GM18867 (cell line): ENCODE measurements around the gene TFAM.
"Not testable (repeated sequence)": the region's sequence is repeated elsewhere in the genome, so short reads cannot be mapped to it uniquely, and the experiment has no call there.

Experiments
- ATAC-seq: cut with Tn5 transposase; IDR thresholded peaks from one replicate; pipeline ENCODE4 v1.9.1; 2021; ENCODE audit warnings: mild to moderate bottlenecking, moderate library complexity; ENCODE audit not compliant: unreplicated experiment

Gene TFAM

DNA sequence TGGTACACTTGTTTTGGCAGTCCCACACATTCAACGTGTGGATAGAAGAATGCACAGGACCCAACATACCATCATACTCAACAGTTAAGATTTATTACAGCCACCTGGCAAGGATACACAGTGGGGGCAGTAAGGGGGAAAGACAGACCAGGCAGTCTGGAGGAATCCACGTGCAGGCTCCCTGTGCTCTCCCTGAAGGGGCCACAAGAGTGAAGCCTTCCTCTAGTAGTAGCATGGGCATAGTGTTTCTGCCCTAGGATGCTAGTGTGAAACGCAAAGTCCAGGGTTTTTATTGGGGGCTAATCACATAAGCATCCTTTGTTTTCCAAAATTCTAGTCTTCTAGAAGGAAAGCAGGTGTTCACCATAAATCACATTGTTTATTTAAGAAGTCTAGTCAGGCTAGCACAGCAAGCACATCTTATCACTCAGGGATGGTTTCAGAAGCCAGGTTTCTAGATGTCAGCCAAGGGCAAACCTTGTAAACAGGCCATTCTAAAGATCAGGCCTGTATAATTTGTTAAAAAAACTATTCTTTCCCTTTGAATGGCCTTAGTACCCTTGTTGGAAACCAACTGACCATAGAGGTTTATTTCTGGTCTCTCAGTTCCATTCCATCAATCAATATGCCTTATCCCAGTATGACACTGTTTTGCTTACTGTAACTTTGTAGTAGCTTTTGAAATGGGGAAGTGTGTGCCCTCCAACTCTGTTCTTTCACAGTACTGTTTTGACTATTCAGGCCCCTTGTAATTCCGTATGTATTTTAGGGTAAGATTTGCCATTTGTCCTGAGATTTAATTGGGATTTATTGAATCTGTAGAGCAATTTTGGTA, 12.4 kb upstream of the TFAM start:
- ATAC-seq, result peak; percentile 83

DNA sequence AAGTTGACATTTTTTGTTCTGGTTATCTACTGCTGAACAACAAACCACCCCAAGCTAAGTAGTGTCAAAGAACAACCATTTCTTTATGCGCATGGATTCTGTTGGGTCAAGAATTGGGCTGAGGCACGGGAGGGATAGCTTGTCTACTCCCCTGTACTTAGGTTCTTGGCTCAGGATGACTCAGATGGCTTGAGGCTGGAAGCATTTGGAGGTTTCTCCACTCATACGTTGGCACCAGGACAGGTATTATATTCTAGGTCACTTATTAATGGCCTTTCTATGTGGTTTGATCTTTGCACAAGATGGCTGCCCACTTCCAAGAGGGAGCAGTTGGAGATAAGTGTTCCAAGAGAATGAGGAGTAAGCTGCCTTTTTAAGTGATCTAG, 11.8 kb upstream of the TFAM start:
- ATAC-seq, result peak; percentile 20

DNA sequence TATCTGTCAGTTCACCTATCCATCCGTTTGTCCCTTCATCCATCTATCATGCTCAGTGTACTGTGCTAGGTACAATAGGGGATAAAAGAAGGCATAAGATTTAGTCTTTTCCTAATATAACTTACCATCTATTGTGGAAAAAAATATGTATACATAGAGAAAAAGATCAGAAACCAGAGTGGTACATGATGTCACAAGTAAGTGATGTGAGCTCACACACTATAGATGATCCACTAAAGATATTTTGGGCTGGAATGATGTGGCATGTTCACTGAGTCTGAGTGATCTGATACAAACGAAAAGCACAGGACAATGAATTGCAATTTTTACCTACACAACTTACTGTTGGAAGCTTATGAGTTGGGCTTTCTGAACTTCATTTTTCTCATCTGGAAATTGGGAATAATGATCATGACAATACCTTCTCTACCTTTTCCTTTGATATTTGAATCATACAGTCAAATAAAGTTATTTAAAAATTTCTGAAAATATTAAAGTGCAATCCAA, 2.7 kb upstream of the TFAM start:
- no peak for ATAC-seq

DNA sequence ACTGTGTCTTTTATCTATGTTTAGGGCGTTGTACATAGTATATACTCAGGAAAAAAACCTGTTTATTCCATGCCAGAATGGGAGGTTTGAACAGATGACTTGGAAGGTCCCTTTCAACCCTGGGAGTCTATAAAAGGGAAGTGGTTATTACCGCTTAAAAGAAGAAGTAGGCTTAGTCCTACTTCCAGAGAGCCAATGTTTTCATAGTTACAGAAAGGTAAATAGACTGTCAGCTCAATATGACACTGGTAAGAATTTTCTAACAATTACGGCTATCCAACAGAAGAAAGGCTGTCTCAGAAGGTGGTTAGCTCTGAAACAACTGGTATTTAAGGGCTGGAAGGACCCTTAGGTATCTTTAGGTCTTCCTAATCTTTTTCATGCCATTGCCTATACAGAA, 1.1 kb upstream of the TFAM start:
- ATAC-seq, result peak; percentile 71

DNA sequence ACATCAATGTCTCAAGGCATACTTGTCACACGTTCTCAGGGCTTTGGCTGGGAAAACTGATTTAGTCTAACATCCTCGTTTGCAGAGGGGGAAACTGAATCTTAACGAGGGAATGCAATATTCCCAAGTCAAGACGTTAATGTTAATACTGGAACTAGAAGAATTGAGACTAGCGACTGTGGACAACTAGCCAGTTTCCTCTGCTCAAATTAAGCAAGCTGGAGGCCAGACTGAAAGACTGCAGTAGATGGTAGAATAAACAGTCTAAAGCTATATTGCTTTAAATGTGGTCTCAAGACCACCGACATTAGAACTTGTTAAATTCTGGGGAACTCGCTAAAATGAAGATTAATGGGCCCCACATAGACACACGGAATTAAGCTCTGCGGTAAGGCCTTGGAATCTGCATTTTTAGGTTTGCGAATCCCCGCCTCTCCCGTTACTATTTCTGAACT, 639 bp upstream of the TFAM start:
- ATAC-seq, result peak; percentile 3

DNA sequence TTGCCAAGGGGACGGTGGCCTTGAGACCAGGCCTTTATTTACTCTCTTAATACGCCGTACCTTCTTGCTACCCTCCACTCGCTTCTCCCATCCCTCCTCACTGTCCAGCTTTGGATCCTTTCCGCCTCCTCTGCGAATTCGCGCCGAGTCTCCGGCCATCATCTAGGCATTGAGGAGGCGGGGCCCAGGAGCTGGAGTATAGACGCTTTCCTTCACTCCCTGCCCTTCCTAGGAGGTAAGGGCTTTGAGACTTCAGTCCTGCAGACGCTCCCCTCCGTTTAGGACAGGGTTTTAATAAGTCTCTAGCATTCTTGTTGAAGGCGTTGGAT, 538 bp downstream of the TFAM start:
- ATAC-seq, result no peak

DNA sequence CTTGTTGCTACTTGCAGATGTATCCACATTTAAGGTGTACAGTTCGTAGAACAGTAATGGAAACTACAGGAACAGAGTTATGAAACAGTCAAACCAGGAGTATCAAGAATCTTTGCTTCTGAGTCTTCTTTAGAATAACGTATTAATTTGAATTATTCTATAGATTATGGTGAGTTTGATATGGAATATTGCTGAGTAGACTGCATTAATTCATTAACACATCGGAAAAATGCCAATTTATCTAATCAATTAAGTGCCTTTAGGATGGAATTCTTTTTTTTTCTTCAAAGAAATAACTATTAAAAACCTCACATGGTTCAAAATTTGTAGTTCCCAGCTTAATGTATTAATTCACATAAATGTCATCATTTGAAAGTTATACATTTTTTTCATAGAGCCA, 3.8 kb downstream of the TFAM start:
- ATAC-seq, result no peak

DNA sequence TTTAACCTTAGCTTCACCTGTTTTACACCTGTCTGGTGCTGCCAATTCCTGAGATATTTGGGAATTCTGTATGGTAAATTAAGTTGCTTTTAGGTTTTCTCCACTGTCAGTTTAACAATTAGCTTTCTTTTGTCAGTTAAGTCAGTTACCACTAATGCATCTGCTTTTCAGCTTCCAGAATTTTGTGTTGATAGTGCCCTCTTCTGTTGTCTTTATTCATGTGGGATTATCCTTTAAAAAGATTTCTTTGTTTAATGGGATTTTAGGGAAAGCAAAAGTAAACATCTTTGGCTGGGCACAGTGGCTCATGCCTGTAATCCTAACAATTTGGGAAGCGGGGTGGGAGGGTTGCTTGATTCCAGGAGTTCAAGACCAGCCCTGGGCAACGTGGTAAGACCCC, 8.1 kb downstream of the TFAM start:
- ATAC-seq, result no peak

DNA sequence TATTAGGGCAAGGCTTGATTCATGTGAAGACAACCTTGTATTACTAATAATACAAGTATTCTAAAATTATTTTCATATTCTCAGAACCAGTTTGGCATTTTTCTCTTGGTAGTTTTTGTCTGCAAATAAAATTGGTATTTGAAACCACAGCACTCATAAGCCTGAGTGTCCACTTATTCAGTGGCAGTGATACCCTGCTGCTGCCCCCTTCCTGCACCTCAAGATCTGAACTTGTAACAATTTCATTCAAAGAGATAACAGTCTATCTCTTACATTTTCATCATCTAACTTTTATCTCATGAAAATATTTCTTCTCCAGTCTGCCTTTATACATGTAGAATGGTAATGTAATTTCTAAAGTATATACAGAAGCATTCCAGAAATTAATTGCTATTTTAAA, 9.3 kb downstream of the TFAM start:
- no peak for ATAC-seq

DNA sequence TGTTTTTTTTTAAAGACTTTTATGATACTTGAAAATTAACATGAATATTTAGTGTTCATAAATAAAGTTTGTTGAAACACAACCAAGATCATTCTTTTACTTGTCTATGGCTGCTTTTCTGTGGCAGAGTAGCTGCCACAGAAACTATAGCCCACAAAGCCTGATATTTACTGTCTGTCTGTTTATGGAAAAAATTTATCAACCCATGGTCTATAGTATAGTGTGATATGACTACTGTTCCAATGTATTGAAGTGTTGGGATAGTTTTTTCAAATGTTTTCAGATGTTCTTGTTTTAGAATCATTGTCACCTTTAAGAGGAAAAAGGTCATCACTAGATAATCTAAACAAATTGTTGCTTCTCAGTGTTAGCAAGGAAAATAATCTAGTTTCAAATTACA, 10.8 kb downstream of the TFAM start:
- no peak for ATAC-seq

DNA sequence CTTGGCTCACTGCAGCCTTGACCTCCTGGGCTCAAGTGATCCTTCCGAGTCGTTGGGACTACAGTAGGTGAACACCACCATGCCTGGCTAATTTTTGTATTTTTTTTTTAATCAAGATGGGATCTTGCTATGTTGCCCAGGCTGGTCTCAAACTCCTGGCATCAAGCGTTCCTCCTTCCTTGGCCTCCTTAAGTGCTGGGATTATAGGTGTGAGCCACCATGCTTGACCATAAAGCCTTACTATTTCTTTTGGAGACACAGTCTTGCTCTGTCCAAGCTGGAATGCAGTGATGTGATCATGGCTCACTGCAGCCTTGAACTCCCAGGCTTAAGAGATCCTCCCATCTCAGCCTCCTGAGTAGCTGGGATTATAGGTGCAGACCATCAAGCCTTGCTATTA, 12.6 kb downstream of the TFAM start:
- no peak for ATAC-seq

DNA sequence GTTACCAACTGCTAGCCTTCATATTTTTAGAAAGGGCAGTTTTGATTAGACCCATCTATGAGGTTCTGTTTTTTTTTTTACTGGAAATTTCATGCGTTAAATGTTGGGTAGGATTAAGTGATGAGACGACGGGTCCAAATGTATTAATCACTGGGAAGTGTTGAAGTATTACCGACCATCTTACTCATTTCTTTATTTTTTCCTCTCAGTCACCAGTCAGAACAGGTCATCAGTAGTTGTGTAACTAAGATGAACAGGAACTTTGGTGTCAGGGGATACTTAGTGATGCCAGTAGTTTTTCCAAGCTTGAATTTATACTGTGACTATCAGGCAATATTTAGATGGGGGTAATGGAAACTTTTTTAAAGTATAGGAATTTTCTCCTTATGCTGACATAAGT, 14.2 kb downstream of the TFAM start:
- ATAC-seq, result no peak

DNA sequence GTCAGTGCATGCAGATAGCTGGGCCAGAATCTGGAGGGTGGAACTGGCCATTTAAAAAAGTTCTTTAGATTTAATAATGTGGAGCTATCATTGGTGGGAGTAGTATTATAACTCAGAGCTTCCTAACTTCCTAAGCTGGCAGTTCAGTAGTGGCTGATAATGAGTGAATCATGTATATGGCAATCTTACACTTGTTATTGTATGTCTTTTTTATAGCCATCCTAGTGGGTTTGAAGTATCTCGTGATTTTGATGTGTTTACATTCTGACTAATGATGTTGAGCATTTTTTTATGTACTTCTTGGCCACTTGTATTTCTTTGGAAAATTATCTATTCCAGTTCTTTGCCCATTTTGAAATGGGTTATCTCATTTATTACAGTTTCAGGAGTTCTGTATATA, 15.4 kb downstream of the TFAM start:
- no peak for ATAC-seq

DNA sequence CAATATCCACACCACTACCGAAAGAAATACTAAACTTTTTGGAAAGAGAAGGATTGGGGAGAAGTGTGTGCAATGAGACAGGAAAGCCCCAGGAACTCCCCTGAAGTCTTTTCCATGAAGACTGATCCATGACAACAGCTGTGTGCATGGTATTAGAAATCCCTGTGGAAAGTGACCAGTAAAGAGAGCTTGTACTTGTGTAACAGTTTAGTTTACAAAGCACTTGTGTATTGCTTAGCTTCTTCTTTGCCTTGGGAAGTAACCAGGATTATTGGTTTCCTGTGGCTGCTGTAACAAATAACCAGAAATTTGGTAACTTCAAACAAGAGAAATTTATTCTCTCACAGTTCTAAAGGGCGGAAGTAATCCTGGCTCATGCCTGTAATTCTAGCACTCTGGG, 18.8 kb downstream of the TFAM start:
- no peak for ATAC-seq

DNA sequence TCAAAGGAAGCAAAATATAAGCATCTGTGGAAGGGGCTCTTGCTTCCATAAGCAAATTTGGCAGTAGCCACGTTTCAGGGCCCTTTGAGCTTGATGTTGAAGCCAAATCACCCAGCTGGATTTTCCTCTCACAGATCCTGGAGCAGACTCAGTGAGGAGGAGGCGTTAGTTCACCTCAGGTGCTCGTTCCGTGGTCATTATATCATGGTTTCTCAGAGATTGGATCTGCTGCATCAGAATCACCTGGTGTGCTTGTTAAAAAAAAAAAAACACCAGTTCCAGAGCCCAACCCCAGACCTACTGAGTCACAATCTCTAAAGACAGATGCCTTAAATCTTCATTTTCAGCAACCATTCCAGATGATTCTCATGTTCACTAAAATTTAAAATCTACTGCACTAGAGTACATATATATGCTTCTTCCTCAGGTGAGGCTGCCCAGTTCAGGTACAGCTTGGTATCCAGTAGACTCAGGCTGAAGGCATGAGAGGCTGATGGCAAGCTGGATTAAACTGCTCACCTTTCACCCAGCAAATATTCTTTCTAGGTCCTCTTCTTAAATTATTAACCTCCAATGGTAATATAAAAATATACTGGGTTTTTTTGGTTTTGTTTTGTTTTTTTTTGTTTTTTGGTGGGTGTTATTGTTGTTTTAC, 24.9 kb downstream of the TFAM start:
- no peak for ATAC-seq

DNA sequence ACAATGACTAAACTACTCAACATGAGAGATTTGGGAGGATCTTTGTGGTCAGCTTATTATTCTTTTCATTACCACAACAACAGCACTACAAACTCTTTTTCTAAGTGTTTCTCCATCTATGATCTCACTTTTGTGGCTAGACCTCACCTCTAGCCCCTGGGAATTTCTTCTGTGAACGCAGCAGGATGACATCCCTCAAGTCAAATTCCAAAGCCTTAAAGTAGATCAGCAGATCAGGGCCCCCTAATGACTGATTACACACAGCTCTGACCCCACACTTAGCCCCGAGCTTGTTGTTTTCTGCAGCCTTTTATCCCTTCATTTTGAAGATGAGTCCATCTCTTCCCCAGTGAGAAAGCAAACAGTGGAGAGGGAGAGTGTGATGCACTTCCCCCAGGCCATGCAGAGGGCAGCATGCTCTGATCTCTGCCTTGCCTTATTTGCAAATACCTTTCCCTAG, 27.3 kb downstream of the TFAM start:
- ATAC-seq, result no peak

DNA sequence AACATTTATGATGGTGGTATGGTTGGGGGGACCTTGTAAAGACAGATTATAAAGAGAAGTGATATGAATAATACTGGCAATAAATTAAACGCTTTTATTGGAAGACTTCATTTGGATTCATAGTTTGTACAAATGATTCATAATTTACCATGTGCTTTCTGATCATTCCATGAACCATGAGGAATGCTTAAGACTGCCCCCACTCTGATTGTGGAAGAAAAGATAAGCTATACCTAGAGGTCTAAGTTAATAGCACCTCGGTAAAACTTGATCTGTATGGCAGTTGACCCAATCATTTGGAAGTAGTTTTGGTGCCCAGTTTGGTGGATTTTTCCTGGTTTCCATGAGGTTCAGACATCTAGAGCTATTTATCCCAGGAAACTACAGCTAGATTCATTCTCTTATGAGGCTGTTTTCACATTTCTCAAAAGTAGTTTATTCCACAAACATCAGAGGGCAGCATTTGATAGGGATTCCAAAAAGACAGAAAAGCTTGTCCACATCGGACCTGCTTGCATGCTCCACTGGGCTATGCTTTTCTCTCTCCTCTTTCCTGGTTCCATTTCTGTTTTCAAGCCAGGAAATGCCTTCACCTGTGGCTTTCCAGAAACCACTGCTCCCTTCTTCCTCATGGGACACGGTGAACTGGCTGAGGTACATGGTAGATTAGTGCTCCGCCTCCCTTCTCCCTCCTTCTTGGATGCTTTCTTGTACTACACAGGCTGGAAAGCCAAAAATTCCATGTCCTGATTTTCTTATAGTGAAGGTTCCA, 29.2 kb downstream of the TFAM start:
- no peak for ATAC-seq

DNA sequence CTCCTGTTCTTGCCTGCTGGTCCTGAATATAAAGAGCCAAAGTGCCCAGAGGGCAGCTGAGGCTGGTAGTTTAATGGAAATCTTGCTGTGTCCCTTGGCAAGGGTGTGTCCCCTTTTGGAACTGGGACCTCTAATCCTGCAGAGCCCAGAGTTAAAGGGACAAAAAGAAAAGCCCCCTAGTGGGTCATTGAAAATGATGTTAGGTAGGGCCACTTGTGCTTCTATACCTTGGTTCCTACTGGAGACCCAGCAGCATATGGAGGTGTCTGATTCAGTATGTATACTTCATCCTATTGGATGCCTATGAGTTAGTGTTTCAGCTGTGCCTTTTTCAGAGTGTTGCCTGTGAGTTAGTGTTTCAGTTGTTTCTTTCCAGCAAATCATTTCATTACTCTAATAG, 30.5 kb downstream of the TFAM start:
- ATAC-seq, result no peak

DNA sequence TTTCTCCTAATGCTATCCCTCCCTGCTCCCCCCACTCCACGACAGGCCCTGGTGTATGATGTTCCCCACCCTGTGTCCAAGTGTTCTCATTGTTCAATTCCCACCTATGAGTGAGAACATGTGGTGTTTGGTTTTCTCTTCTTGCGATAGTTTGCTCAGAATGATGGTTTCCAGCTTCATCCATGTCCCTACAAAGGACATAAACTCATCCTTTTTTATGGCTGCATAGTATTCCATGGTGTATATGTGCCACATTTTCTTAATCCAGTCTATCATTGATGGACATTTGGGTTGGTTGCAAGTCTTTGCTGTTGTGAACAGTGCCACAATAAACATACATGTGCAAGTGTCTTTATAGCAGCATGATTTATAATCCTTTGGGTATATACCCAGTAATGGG, 32.7 kb downstream of the TFAM start:
- not testable (repeated sequence) for ATAC-seq

DNA sequence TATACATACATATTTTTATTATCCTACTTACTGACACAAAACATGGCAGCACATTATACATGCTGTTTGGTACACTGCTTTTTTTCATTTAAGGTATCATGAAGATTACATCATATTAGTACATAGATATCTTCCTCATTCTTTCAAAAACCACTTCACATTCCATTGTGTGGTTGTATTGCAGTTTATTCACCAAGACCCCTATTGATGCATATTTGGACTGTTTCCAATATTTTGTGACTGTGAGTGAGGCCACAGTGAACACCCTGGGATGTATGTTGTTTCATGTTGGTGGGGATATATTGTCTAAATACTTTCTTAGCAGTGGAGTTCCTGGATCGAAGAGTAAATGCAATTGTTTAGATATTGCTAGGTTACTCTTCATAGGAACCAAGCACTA, 39.0 kb downstream of the TFAM start:
- no peak for ATAC-seq

DNA sequence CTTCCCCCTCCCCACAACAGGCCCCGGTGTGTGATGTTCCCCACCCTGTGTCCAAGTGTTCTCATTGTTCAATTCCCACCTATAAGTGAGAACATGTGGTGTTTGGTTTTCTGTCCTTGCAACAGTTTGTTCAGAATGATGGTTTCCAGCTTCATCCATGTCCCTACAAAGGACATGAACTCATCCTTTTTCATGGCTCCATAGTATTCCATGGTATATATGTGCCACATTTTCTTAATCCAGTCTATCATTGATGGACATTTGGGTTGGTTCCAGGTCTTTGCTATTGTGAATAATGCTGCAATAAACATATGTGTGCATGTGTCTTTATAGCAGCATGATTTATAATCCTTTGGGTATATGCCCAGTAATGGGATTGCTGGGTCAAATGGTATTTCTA, 43.2 kb downstream of the TFAM start:
- not testable (repeated sequence) for ATAC-seq

DNA sequence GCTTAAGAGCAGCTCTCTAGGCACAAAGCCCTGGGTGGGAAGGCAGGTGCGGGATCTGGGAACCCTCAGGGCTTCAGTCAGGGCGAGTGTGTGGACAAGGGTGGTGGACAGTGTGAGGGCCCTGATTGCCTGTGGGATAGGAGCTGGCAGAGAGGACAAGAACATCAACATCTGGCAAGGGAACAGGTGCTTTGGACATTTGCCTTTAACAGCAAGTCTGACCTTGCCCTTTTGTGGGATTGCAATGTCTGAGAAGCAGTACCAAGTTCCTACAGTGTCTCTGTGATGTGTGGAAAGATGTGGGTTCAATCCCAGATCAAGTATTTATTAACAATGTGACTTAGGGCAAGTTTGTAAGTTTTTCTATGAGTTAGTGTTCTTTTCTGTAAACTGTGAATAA, 46.7 kb downstream of the TFAM start:
- no peak for ATAC-seq
